Right lobe of liver (tissue), 6 donors: ENCODE results near the gene ID3. TPM values are rescaled to one million over a fixed set of nuclear protein-coding genes. Genes with fewer than 3 reads are reported as not detected.

Source experiments
- ATAC-seq, 4 donors: fragments of 200-7000 bp; cut with Tn5 transposase; one replicate each; pipeline ENCODE4 v1.9.1; 2020; ENCODE audit warnings: mild to moderate bottlenecking in 4 of 4, moderate library complexity in 4 of 4
- DNase-seq, 3 donors: peaks; one replicate each; pipeline ENCODE4 v3.0.0-alpha.2; 2020
- H3K27ac ChIP-seq, 3 donors: fragments of 200-600 bp; one replicate each; pipeline ENCODE4 v1.8.0; 2022
- H3K27me3 ChIP-seq, 2 donors: fragments of 200-600 bp; one replicate each; pipeline ENCODE4 v1.8.0; 2022
- H3K36me3 ChIP-seq, 4 donors: fragments of 200-600 bp; sonication (generic) in 1 of 4; one replicate each; pipeline versions ENCODE4 v1.5.1 to v1.8.0; 2017 to 2022; ENCODE audit warnings: control low read depth in 1 of 4
- H3K4me1 ChIP-seq, 4 donors: fragments of 200-600 bp; sonication (generic) in 1 of 4; one replicate each; pipeline versions ENCODE4 v1.5.1 to v1.8.0; 2017 to 2022; ENCODE audit warnings: control low read depth in 1 of 4
- H3K4me3 ChIP-seq, 3 donors: fragments of 200-600 bp; one replicate each; pipeline ENCODE4 v1.8.0; 2022
- H3K9me3 ChIP-seq, 4 donors: fragments of 200-600 bp; sonication (generic) in 1 of 4; one replicate each; pipeline versions ENCODE4 v1.5.1 to v1.8.0; 2017 to 2022; ENCODE audit warnings: control low read depth in 1 of 4
- CTCF ChIP-seq, 4 donors: fragments of 200-600 bp in 3 of 4; fragments of 450-650 bp in 1 of 4; IDR thresholded peaks; one replicate each; pipeline versions ENCODE4 v1.5.1 to v1.8.0; 2016 to 2022; ENCODE audit warnings: antibody characterized with exemption in 4 of 4, mild to moderate bottlenecking in 2 of 4
- POLR2A ChIP-seq: fragments of 450-650 bp; IDR thresholded peaks from one replicate; pipeline ENCODE4 v1.6.1; 2017; ENCODE audit warnings: antibody characterized with exemption, mild to moderate bottlenecking
- WGBS: methylation state at CpG from one replicate; pipeline ENCODE4 v1.1.6; 2018; ENCODE audit warnings: low coverage, low lambda C conversion rate; ENCODE audit not compliant: insufficient coverage; ENCODE audit errors: missing lambda C conversion rate; 5-methylcytosine and 5-hydroxymethylcytosine counted together
- intact Hi-C, 2 donors: fragments of 100-400 bp; cut with DNase I; formaldehyde crosslinking; loops; one replicate each; pipeline versions ENCODE4 v1.11.2 to v1.14.1; 2022
- total RNA-seq, 6 experiments: library from RNA; depleted of rRNA in 2 of 6; stranded (reverse); fragments of >200 nt in 2 of 6; fragmentation: NEBNext Ultra II Directional in 3 of 6; extraction: Animal tissue kit (Norgen Biotek cat#: 25700) in 3 of 6; gene quantifications; one replicate each; pipeline versions ENCODE4 v1.1.0 to v1.2.4, GENCODE V29; 2016 to 2023
- donor health status: DM: no; HTN: yes; CAD: no.
- donor health status: DM: no; HTN: no; CAD: no.
- donor health status: DM: no; HTN: no; CAD: no.
- donor health status: DM: no; HTN: yes; CAD: no.
- donor health status: DM: no; HTN: yes; CAD: no.

ID3 gene
- total RNA-seq, 6 experiments from 2014 or later: 12.7 to 44.6 (median 27.0) TPM

- Histone ChIP-seq H3K4me1 (peaks cover 0 to 18% (median 6%) of the 10 kb centered on the region in 4 donors), H3K27ac (peak overlapping the region in 1 of 3 donors; percentile 21), H3K4me3 (no peak overlapping the region), H3K36me3 (no peaks in the 10 kb centered on the region), H3K9me3 (no peaks in the 10 kb centered on the region), H3K27me3 (no peaks in the 10 kb centered on the region)
- intact Hi-C loops: no loop called here
- TF ChIP-seq CTCF (IDR thresholded peaks at IDR 0.05) (peak in 1 of 4 donors; percentile 10), POLR2A (no peak)
- 7% methylated on average over 5 of the region's 9 CpGs for WGBS
- DNase-seq (peak; percentile 85 to 90 (median 88)), ATAC-seq (peak; percentile 74 to 84 (median 76))
Measured at GRCh38 chr1:23528250-23528978, 30.9 kb downstream of the ID3 start.

- intact Hi-C loops: no loop called here
- Histone ChIP-seq H3K36me3 (no peaks in the 10 kb centered on the region), H3K4me3 (no peak overlapping the region), H3K9me3 (no peaks in the 10 kb centered on the region), H3K27me3 (no peaks in the 10 kb centered on the region), H3K27ac (no peak overlapping the region), H3K4me1 (peaks cover 0 to 18% (median 6%) of the 10 kb centered on the region in 4 donors)
- no peak for DNase-seq
- ATAC-seq: no peak
- 54% methylated on average over 4 of the region's 6 CpGs for WGBS
- no peak for TF ChIP-seq POLR2A
- TF ChIP-seq CTCF (IDR thresholded peaks at IDR 0.05): no peak
Measured at GRCh38 chr1:23527900-23528249, 31.4 kb downstream of the ID3 start.

DNA sequence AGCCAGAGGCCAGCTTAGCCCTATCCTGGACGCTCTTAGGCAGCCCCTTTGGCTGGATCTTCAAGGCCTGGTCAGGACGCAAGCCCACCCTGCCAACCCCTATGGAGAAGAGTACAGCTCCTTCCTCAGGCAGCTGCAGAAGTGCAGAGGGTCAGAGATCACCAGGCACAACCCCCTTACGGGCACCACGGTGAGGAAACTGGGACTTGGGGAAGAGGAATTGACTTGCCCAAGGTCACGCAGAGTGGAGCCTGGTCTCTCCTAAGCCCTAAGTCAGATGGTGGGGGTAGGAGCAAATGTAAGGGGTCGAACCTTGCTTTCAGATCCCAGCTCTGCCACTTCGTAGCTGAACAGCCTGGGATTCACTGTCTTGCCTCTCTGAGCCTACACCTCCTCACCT lies 31.9 kb downstream of the ID3 start:
- intact Hi-C loops: no loop called here
- ATAC-seq (no peak), DNase-seq (no peak)
- Histone ChIP-seq H3K27ac (no peak overlapping the region), H3K9me3 (no peaks in the 10 kb centered on the region), H3K36me3 (no peaks in the 10 kb centered on the region), H3K4me1 (peaks cover 0 to 18% (median 6%) of the 10 kb centered on the region in 4 donors), H3K4me3 (no peak overlapping the region), H3K27me3 (no peaks in the 10 kb centered on the region)
- WGBS: 100% methylated on average over 1 of the region's 7 CpGs
- TF ChIP-seq POLR2A (no peak), CTCF (IDR thresholded peaks at IDR 0.05) (no peak)

GRCh38 chr1:23526329-23527041 lies 32.8 kb downstream of the ID3 start:
- no peaks in the 10 kb centered on the region for H3K9me3 ChIP-seq
- H3K27me3 ChIP-seq: no peaks in the 10 kb centered on the region
- no peak overlapping the region for H3K27ac ChIP-seq
- 90% methylated on average over 2 of the region's 8 CpGs for WGBS
- H3K4me1 ChIP-seq: peaks cover 0 to 11% (median 5%) of the 10 kb centered on the region in 4 donors
- ATAC-seq (no peak), DNase-seq (no peak)
- TF ChIP-seq CTCF (IDR thresholded peaks at IDR 0.05): no peak
- no peak for TF ChIP-seq POLR2A
- intact Hi-C loops: no loop called here
- H3K4me3 ChIP-seq: no peak overlapping the region
- no peaks in the 10 kb centered on the region for H3K36me3 ChIP-seq
